Prostate gland (tissue), 2 donors: Measurements from ENCODE around the gene KCNJ3. TPM values are rescaled to one million over a fixed set of nuclear protein-coding genes. Genes with fewer than 3 reads are reported as not detected.

Experiments used
- DNase-seq: peaks from one replicate; pipeline ENCODE4 v3.0.0-alpha.2; 2019; ENCODE audit warnings: low spot score
- H3K27ac ChIP-seq, 2 donors: fragments of 200-600 bp; sonication (generic); 2 replicates each; pipeline ENCODE4 v1.5.1; 2017 to 2019
- H3K27me3 ChIP-seq: fragments of 200-600 bp; sonication (generic); replicated peaks from 2 replicates; pipeline ENCODE4 v1.5.1; 2019; ENCODE audit not compliant: insufficient read depth
- H3K36me3 ChIP-seq, 2 donors: fragments of 200-600 bp; sonication (generic); 1 replicate in 1 of 2; 2 replicates in 1 of 2; pipeline versions ENCODE4 v1.5.1 to v1.8.1; 2017 to 2019
- H3K4me1 ChIP-seq: fragments of 200-600 bp; sonication (generic); replicated peaks from 2 replicates; pipeline ENCODE4 v1.5.1; 2019
- H3K4me3 ChIP-seq, 2 donors: fragments of 200-600 bp; sonication (generic); 2 replicates each; pipeline ENCODE4 v1.5.1; 2017 to 2019
- H3K9me3 ChIP-seq: fragments of 200-600 bp; sonication (generic); 2 replicates; pipeline ENCODE4 v1.5.1; 2017
- CTCF ChIP-seq, 4 experiments: fragments of 200-600 bp in 2 of 4; fragments of 450-650 bp in 2 of 4; sonication (generic) in 2 of 4; IDR thresholded peaks; 1 replicate in 3 of 4; 2 replicates in 1 of 4; pipeline ENCODE4 v1.5.1; 2016 to 2019; ENCODE audit warnings: antibody characterized with exemption in 4 of 4, mild to moderate bottlenecking in 2 of 4, moderate library complexity in 2 of 4
- POLR2A ChIP-seq: fragments of 450-650 bp; IDR thresholded peaks from one replicate; pipeline ENCODE4 v1.6.1; 2016; ENCODE audit warnings: antibody characterized with exemption, mild to moderate bottlenecking
- POLR2AphosphoS5 ChIP-seq: sonication (generic); formaldehyde crosslinking; IDR thresholded peaks from one replicate; pipeline ENCODE4 v1.6.1; 2017; ENCODE audit warnings: antibody characterized with exemption
- WGBS: methylation state at CpG from one replicate; pipeline ENCODE4 v1.1.5; 2018; 5-methylcytosine and 5-hydroxymethylcytosine counted together
- intact Hi-C: fragments of 100-400 bp; cut with DNase I; formaldehyde crosslinking; loops from one replicate; pipeline ENCODE4 v1.14.2; 2022
- total RNA-seq, 2 donors: library from RNA; depleted of rRNA; stranded (reverse); fragments of >200 nt; gene quantifications; one replicate each; pipeline ENCODE4 v1.1.0, GENCODE V29; 2016

KCNJ3 gene
- total RNA-seq, 2 donors from 2014 or later = 2.7 to 8.8 TPM

GRCh38 chr2:154886316-154886715 is 187.8 kb downstream of the KCNJ3 start:
- Histone ChIP-seq H3K27me3 (no peaks in the 10 kb centered on the region), H3K4me1 (no peaks in the 10 kb centered on the region), H3K36me3 (no peaks in the 10 kb centered on the region), H3K27ac (no peak overlapping the region), H3K9me3 (no peaks in the 10 kb centered on the region), H3K4me3 (no peak overlapping the region)
- WGBS = 86% methylated on average over 5 of the region's 5 CpGs
- no peak for TF ChIP-seq POLR2A
- no peak for TF ChIP-seq POLR2AphosphoS5
- TF ChIP-seq CTCF (IDR thresholded peaks at IDR 0.05) = no peak
- intact Hi-C loops = no loop called here
- DNase-seq = no peak

- no peak overlapping the region for H3K27ac ChIP-seq
- intact Hi-C loops = no loop called here
- H3K4me3 ChIP-seq = no peak overlapping the region
- no peaks in the 10 kb centered on the region for H3K36me3 ChIP-seq
- no peak for TF ChIP-seq POLR2A
- TF ChIP-seq CTCF (IDR thresholded peaks at IDR 0.05) = no peak
- no peak for TF ChIP-seq POLR2AphosphoS5
- no peaks in the 10 kb centered on the region for H3K27me3 ChIP-seq
- 52% methylated on average over 1 of the region's 1 CpG for WGBS
- H3K9me3 ChIP-seq = no peaks in the 10 kb centered on the region
- H3K4me1 ChIP-seq = no peaks in the 10 kb centered on the region
- DNase-seq = no peak
These were observed 199.8 kb downstream of the KCNJ3 start for GRCh38 chr2:154898269-154898668.

GRCh38 chr2:154901063-154901462 is 202.6 kb downstream of the KCNJ3 start:
- no peak for DNase-seq
- Histone ChIP-seq H3K27me3 (no peaks in the 10 kb centered on the region), H3K9me3 (no peaks in the 10 kb centered on the region), H3K4me3 (no peak overlapping the region), H3K4me1 (no peaks in the 10 kb centered on the region), H3K27ac (no peak overlapping the region), H3K36me3 (no peaks in the 10 kb centered on the region)
- TF ChIP-seq CTCF (IDR thresholded peaks at IDR 0.05) = no peak
- 16% methylated on average over 1 of the region's 1 CpG for WGBS
- intact Hi-C loops = no loop called here
